ENCODE results near the gene NTNG2.
"Not testable (repeated sequence)": the region's sequence is repeated elsewhere in the genome, so short reads cannot be mapped to it uniquely, and the experiment has no call there.

Gene NTNG2

GRCh38 chr9:132161743-132162184 lies at the start of gene NTNG2:
TSS of gene NTNG2 (plus strand) at chr9:132162058. CDS start at chr9:132166832, 4,774 bp downstream.
- no peak for DNase-seq

GRCh38 chr9:132114102-132114707 lies 47.7 kb upstream of the NTNG2 start:
- peak; percentile 35 for DNase-seq

DNA sequence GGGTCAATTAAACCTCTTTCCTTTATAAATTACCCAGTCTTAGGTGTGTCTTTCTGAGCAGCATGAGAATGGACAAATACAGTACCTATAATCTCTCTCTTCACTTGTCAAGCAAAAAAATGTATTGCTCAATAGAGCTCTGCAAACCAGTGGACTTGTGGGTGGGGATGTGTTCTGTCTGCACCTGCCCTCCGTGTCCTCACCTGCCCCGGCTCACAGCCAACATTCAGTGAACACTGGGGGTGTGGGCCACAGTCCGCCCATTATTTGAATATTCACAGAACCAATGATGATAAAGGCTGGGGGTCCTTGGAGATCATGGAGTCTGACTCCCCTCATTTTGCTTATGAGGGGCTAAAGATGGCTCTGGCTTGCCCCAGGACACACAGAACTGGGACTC lies 45.3 kb upstream of the NTNG2 start:
- no peak for DNase-seq

- no peak for DNase-seq
These were observed 44.2 kb upstream of the NTNG2 start for GRCh38 chr9:132117694-132118093.

- no peak for DNase-seq
These were observed 40.8 kb upstream of the NTNG2 start for GRCh38 chr9:132121021-132121420.

GRCh38 chr9:132124800-132125199 lies 37.1 kb upstream of the NTNG2 start:
- DNase-seq, result no peak

GRCh38 chr9:132125361-132125760 lies 36.5 kb upstream of the NTNG2 start:
- no peak for DNase-seq

- DNase-seq, result no peak
These were observed 35.7 kb upstream of the NTNG2 start for GRCh38 chr9:132125944-132126679.

DNA sequence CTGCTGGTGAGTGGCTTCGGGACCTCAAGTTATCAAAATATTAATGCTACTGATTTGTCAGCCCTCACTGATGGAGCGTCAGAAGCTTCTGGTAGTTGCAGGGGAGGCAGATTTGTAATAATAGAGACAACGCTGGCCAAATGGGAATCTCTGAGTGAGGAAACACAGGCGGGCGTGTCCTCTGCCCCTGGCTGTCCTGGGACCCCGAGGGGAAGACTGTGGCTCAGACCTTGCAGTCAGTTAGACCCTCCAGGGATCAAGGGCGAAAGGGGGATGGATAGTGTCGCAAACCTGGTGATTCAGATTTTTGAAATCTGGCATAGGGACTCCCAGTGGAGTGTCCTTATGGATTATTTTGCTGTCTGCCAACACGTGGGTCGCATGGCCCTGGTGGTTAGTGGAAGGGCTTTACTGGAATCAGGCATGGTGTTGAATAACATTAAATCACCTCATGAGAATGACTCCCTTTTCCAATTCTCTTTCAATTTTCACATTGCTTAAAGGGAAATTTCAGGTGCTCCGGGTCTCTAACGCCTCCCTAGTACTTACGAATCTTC lies 35.1 kb upstream of the NTNG2 start:
- no peak for DNase-seq

DNA sequence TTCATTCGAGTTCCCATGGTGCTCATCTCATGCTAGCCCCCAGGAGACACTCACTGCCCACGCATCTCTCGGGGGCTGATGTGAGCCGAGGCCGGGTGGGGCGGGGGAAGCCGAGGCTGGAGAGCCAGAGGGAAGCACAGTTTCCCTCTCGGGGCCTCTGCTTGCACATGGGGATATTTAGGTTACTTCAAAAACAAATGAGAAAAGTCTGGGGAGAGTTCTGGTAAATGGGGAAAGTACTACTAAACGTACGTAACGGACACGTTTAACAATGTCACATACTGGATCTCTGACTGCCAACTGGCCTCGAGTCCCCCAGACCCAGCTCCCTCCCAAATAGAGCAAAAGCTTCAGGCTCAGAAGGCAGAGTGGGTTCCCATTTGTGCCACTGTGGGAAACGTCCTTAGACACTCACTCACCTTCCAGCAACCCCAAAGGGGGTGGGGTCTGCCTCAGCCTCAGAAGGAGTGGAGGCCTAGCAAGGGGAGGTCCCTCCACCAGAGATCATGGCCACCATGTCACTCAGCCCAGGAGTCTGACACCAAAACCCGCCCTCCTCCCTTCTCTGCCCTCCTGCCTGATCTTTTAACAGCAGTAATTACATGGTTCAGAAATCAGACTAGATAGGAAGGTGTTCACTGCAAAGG lies 33.8 kb upstream of the NTNG2 start:
- no peak for DNase-seq

GRCh38 chr9:132129535-132129934 lies 32.3 kb upstream of the NTNG2 start:
- no peak for DNase-seq

- DNase-seq, result not testable (repeated sequence)
These were observed 27.8 kb upstream of the NTNG2 start for GRCh38 chr9:132134085-132134484.

- DNase-seq, result no peak
These were observed 26.4 kb upstream of the NTNG2 start for GRCh38 chr9:132135456-132135855.

DNA sequence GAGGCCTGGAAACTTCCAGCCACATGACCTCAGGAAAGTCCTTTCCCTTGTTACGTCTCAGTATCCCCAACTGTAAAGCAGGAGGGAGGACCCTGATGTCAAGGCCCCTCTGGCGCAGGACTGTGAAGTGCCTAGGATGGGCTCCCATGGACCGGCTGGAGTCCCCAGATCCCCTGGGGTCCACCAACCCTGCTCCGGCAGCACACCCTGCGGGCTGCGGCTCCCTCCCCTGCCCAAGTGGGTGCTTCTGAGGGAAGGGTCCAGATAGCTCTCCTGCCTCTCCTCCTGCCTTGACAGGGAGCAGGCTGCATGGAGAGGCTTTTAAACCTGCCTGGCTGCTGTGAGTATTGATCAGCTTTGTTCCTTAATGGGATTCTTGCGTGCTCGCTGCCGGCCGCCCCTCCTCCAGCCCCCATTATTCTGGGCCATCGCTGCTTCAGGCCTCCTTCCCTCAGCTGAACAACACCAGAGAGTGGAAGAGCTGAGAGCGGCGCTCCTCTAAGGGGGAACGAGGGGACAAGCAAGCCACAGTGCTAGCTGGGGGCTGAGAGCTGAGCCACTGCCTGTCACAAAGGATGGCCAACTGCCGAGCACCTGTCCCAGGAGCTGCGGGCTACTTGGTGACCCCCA lies 25.6 kb upstream of the NTNG2 start:
- no peak for DNase-seq

- DNase-seq, result peak; percentile 2
These were observed 20.4 kb upstream of the NTNG2 start for GRCh38 chr9:132141344-132141947.

DNA sequence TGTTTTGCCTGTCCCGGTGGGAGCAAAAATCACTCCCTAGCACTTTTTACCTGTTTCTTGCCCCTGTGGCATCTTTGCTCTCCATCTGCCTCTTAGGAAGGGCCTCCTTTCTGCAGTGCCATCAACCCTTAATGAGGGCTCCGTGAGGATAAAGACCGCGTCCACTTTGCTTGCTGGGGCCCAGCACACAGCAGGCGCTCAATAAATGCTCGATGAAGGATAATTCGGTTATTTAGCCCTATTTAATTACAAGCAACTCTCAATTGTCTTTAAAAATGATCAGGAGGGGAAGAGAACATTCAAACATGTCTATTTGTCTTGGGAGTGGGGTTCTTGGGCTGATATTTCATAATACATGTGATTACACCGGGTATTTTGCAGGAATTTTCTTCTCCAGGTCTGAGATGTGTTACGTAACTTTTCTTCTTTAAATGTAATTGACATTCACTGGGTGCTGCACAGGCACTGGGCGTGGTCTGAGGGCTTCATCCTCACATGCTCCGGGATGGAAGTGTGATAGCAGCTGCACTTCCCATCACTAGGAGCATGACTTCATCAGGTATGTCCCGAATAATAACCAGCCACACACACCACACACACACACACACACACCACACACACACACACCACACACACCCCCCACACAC lies 19.8 kb upstream of the NTNG2 start:
- DNase-seq, result no peak

- no peak for DNase-seq
These were observed 18.9 kb upstream of the NTNG2 start for GRCh38 chr9:132142924-132143323.

- DNase-seq, result no peak
These were observed 18.5 kb upstream of the NTNG2 start for GRCh38 chr9:132143359-132143758.

GRCh38 chr9:132144708-132145365 lies 17.0 kb upstream of the NTNG2 start:
- no peak for DNase-seq

GRCh38 chr9:132146039-132146438 lies 15.8 kb upstream of the NTNG2 start:
- DNase-seq, result no peak

- DNase-seq, result no peak
These were observed 15.3 kb upstream of the NTNG2 start for GRCh38 chr9:132146575-132146974.

- no peak for DNase-seq
These were observed 14.5 kb upstream of the NTNG2 start for GRCh38 chr9:132147331-132147730.
